Pancreas (tissue), 10 donors: Measurements from ENCODE around the gene PTPRG. TPM values are rescaled to one million over a fixed set of nuclear protein-coding genes. Genes with fewer than 3 reads are reported as not detected.
A peak's percentile ranks its signal among the peaks of the same experiment; 100 is the strongest.

Experiments
- ATAC-seq, 4 donors: fragments of 200-7000 bp; cut with Tn5 transposase; one replicate each; pipeline versions ENCODE4 v1.8.0 to v1.9.1; 2020; ENCODE audit warnings: mild to moderate bottlenecking in 4 of 4, moderate library complexity in 4 of 4
- DNase-seq, 6 donors: peaks; one replicate each; pipeline ENCODE4 v3.0.0-alpha.2; 2020
- FAIRE-seq: peaks from 2 replicates; lab custom pipeline; 2012; peaks lifted over from hg19 to GRCh38; lab: Jason Lieb, UNC
- H3K27ac ChIP-seq, 4 donors: fragments of 200-600 bp; sonication (generic); 1 replicate in 3 of 4; 2 replicates in 1 of 4; pipeline versions ENCODE4 v1.5.0 to v1.8.0; 2020
- H3K27me3 ChIP-seq, 4 donors: fragments of 200-600 bp; one replicate each; pipeline ENCODE4 v1.8.0; 2021
- H3K36me3 ChIP-seq, 3 donors: fragments of 200-600 bp; sonication (generic) in 1 of 3; one replicate each; pipeline versions ENCODE4 v1.5.0 to v1.8.0; 2020 to 2021
- H3K4me1 ChIP-seq, 3 donors: fragments of 200-600 bp; one replicate each; pipeline ENCODE4 v1.8.0; 2021
- H3K4me3 ChIP-seq, 4 donors: fragments of 200-600 bp; sonication (generic) in 2 of 4; one replicate each; pipeline versions ENCODE4 v1.5.0 to v1.8.0; 2020 to 2021
- H3K9me3 ChIP-seq, 4 donors: fragments of 200-600 bp; one replicate each; pipeline ENCODE4 v1.8.0; 2021
- CTCF ChIP-seq, 4 donors: fragments of 200-600 bp; sonication (generic) in 3 of 4; IDR thresholded peaks; one replicate each; pipeline versions ENCODE4 v1.5.0 to v1.8.0; 2021; ENCODE audit warnings: antibody characterized with exemption in 4 of 4
- WGBS, 2 donors: extraction: QIAGEN DNeasy Blood & Tissue Kit; methylation state at CpG; one replicate each; pipeline ENCODE4 v1.1.7; 2013; 5-methylcytosine and 5-hydroxymethylcytosine counted together
- intact Hi-C, 3 donors: fragments of 100-400 bp; cut with DNase I; formaldehyde crosslinking; loops; one replicate each; pipeline versions ENCODE4 v1.11.1 to v1.14.2; 2022
- polyA plus RNA-seq, 2 donors: library from polyadenylated mRNA; stranded (reverse); fragments of 200-250 nt; gene quantifications; one replicate each; pipeline ENCODE4 v1.2.3, GENCODE V29; 2013
- total RNA-seq, 6 donors: library from RNA; stranded (reverse); fragmentation: NEBNext Ultra II Directional in 4 of 6; extraction: Animal tissue kit (Norgen Biotek cat#: 25700) in 4 of 6; gene quantifications; one replicate each; pipeline versions ENCODE4 v1.2.1 to v1.2.4, GENCODE V29; 2021 to 2023
- donor health status: healthy with polysubstance abuse.
- donor health status: DM: no; HTN: no; CAD: no; lungs with moderate emphysema.
- donor health status: DM: no; HTN: no; CAD: no.
- donor health status: control.
- donor health status: control.
- donor health status: Bipolar disorder and iron deficiency.
- donor health status: DM: yes; HTN: yes; CAD: no.
- donor health status: DM: no; HTN: no; CAD: no.
- donor health status: DM: no; HTN: no; CAD: no.
- donor health status: DM: yes; HTN: yes; CAD: no.

PTPRG gene
- total and polyA plus RNA-seq, 8 donors = 2.8 to 20.5 (median 9.5) TPM

DNA sequence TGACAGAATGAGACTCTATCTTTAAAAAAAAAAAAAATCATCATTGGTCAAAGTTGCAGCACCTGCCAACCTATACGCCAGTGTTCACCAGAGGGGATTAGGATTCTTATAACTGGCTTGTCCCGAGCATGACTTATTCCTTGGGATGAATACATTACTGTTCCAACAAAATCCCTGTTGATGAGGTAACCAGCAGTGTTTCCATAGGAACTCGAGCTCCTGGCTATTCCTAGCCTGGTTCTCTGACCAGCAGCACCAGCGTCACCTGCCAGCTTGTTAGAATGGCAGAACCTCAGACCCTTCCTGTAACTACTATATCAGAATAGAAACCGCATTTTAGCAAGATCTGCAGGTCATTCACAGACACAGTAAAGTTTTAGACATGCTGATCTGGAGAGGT is 364.4 kb downstream of the PTPRG start:
- Histone ChIP-seq H3K27me3 (no peaks in the 10 kb centered on the region), H3K4me3 (no peak overlapping the region), H3K36me3 (no peaks in the 10 kb centered on the region), H3K4me1 (no peaks in the 10 kb centered on the region), H3K9me3 (no peaks in the 10 kb centered on the region), H3K27ac (no peak overlapping the region)
- ATAC-seq = no peak
- FAIRE-seq = no peak
- no peak for TF ChIP-seq CTCF (IDR thresholded peaks at IDR 0.05)
- intact Hi-C loops = no loop called here
- DNase-seq = no peak
- WGBS, 2 donors = 90 to 93% methylated on average over 5 of the region's 5 CpGs

DNA sequence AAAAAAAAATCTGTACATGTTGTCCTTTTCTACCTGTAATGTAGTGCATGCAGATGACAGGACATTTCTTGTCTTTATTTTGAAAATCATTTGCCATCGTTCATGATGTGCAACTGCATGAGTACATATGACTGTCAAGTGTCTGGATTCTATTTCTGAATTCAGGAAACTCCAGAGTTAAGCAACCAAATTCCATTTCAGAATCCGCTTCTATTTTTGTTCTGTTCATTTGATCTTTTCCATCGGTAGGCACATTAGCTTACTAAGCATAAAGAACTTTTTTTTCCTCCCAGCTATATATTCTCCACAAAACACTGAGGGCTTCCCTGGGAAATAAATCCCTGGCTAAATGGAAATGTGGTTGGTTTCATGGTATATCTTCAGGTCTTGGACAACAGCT is 365.6 kb downstream of the PTPRG start:
- H3K27me3 ChIP-seq = no peaks in the 10 kb centered on the region
- H3K4me3 ChIP-seq = no peak overlapping the region
- peak in 1 of 4 donors; percentile 25 for ATAC-seq
- H3K36me3 ChIP-seq = no peaks in the 10 kb centered on the region
- WGBS, 2 donors = 79 to 89% methylated on average over 3 of the region's 3 CpGs
- H3K4me1 ChIP-seq = no peaks in the 10 kb centered on the region
- no peak for FAIRE-seq
- no peak for DNase-seq
- no peaks in the 10 kb centered on the region for H3K9me3 ChIP-seq
- TF ChIP-seq CTCF (IDR thresholded peaks at IDR 0.05) = no peak
- intact Hi-C loops = no loop called here
- no peak overlapping the region for H3K27ac ChIP-seq

- intact Hi-C loops = no loop called here
- Histone ChIP-seq H3K4me1 (no peaks in the 10 kb centered on the region), H3K36me3 (no peaks in the 10 kb centered on the region), H3K27ac (no peak overlapping the region), H3K27me3 (no peaks in the 10 kb centered on the region), H3K9me3 (no peaks in the 10 kb centered on the region), H3K4me3 (no peak overlapping the region)
- no peak for TF ChIP-seq CTCF (IDR thresholded peaks at IDR 0.05)
- 80 to 88% methylated on average over 3 of the region's 3 CpGs for WGBS, 2 donors
- DNase-seq (peak in 2 of 6 donors; percentile 9 to 23), ATAC-seq (peak in 3 of 4 donors; percentile 52 to 73 (median 55)), FAIRE-seq (peak; percentile 47)
Observed at GRCh38 chr3:61927332-61927731, 366.0 kb downstream of the PTPRG start.

- H3K9me3 ChIP-seq = no peaks in the 10 kb centered on the region
- no peak overlapping the region for H3K27ac ChIP-seq
- no peaks in the 10 kb centered on the region for H3K4me1 ChIP-seq
- TF ChIP-seq CTCF (IDR thresholded peaks at IDR 0.05) = no peak
- ATAC-seq (peak in 1 of 4 donors; percentile 12), DNase-seq (no peak), FAIRE-seq (no peak)
- 71 to 82% methylated on average over 3 of the region's 3 CpGs for WGBS, 2 donors
- no peak overlapping the region for H3K4me3 ChIP-seq
- no peaks in the 10 kb centered on the region for H3K27me3 ChIP-seq
- intact Hi-C loops = no loop called here
- no peaks in the 10 kb centered on the region for H3K36me3 ChIP-seq
Observed at GRCh38 chr3:61928039-61928438, 366.7 kb downstream of the PTPRG start.

DNA sequence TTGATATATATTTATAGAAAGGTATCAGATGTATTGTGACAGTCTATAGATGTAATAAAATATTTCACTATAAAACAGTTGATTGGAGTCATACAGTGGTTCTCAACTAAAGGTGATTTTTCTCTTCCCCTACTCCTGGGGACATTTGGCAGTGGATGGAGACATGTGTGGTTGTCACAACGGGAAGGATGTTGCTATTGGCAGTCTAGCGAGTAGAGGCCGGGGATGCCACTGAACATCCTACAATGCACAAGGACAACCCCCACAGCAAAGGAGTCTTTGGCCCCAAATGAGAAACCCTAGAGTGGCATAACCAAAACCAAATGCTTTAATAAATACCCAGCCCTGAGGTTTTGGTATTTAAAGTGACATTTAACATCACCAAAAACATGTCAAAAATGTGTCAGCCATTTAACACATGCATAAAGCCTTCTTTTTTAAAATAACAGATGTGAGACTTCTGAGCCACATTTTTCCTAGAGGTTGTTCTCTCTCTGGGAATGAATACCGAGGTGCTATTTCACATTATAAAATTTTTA is 367.5 kb downstream of the PTPRG start:
- Histone ChIP-seq H3K27me3 (no peaks in the 10 kb centered on the region), H3K4me1 (no peaks in the 10 kb centered on the region), H3K4me3 (no peak overlapping the region), H3K36me3 (no peaks in the 10 kb centered on the region), H3K27ac (no peak overlapping the region), H3K9me3 (no peaks in the 10 kb centered on the region)
- FAIRE-seq (no peak), ATAC-seq (no peak), DNase-seq (no peak)
- WGBS, 2 donors = 86% methylated on average over 4 of the region's 4 CpGs
- intact Hi-C loops = no loop called here
- TF ChIP-seq CTCF (IDR thresholded peaks at IDR 0.05) = no peak
